B cell (primary cell): Measurements from ENCODE around the gene ZCCHC7. TPM values are rescaled to one million over a fixed set of nuclear protein-coding genes. Genes with fewer than 3 reads are reported as not detected.
"Not testable (repeated sequence)": the region's sequence is repeated elsewhere in the genome, so short reads cannot be mapped to it uniquely, and the experiment has no call there.

Experiments
- ATAC-seq: fragments of 200-7000 bp; cut with Tn5 transposase; one replicate; pipeline ENCODE4 v1.10.0; 2021; ENCODE audit warnings: low read depth, mild to moderate bottlenecking, moderate number of reproducible peaks, moderate library complexity
- CTCF ChIA-PET: fragments of 350-600 bp; sonication (Branson Sonifier 250); formaldehyde crosslinking; loops from one replicate; lab custom pipeline; 2021; ENCODE audit warnings: antibody characterized with exemption, inconsistent platforms; lab: Charles Lee
- POLR2A ChIA-PET: fragments of 350-600 bp; sonication (Branson Sonifier 250); formaldehyde crosslinking; loops from one replicate; lab custom pipeline; 2021; ENCODE audit warnings: antibody characterized with exemption; lab: Charles Lee
- DNase-seq: peaks from one replicate; pipeline ENCODE4 v3.0.0; 2013
- H2AFZ ChIP-seq: 2 replicates; pipeline ENCODE4 v1.6.1; 2012; ENCODE audit warnings: mild to moderate bottlenecking, low read depth, low read length; ENCODE audit not compliant: insufficient read depth, poor library complexity, severe bottlenecking
- H3K27ac ChIP-seq, 2 donors: 1 replicate in 1 of 2; 2 replicates in 1 of 2; pipeline ENCODE4 v1.5.1; 2012 to 2013; ENCODE audit warnings: low read length in 2 of 2, mild to moderate bottlenecking in 2 of 2, moderate library complexity in 1 of 2
- H3K27me3 ChIP-seq, 4 experiments: fragments of 200-600 bp in 1 of 4; sonication (generic) in 1 of 4; replicated peaks in 1 of 4; 1 replicate in 2 of 4; 2 replicates in 2 of 4; pipeline versions ENCODE4 v1.6.1 to v1.7.0; 2013 to 2016; ENCODE audit warnings: low read length in 3 of 4, mild to moderate bottlenecking in 2 of 4, mixed read lengths in 1 of 4, moderate library complexity in 1 of 4; ENCODE audit not compliant: insufficient read depth in 4 of 4, control insufficient read depth in 3 of 4; ENCODE audit errors: control extremely low read depth in 1 of 4
- H3K36me3 ChIP-seq, 2 experiments: replicated peaks in 1 of 2; 1 replicate in 1 of 2; 2 replicates in 1 of 2; pipeline versions ENCODE4 v1.6.1 to v1.7.1; 2013; ENCODE audit warnings: low read length in 1 of 2; ENCODE audit not compliant: insufficient read depth in 2 of 2, control insufficient read depth in 1 of 2; ENCODE audit errors: control extremely low read depth in 1 of 2, extremely low read depth in 1 of 2
- H3K4me1 ChIP-seq, 2 donors: fragments of 200-600 bp in 1 of 2; sonication (generic) in 1 of 2; 1 replicate in 1 of 2; 2 replicates in 1 of 2; pipeline versions ENCODE4 v1.5.1 to v1.6.1; 2013 to 2017; ENCODE audit warnings: low read length in 2 of 2; ENCODE audit not compliant: control insufficient read depth in 2 of 2, insufficient read depth in 2 of 2
- H3K4me2 ChIP-seq: replicated peaks from 2 replicates; pipeline ENCODE3; 2012; ENCODE audit warnings: mild to moderate bottlenecking, low read depth, low read length; ENCODE audit not compliant: poor library complexity, severe bottlenecking
- H3K4me3 ChIP-seq, 5 experiments: fragments of 200-600 bp in 1 of 5; sonication (generic) in 1 of 5; 1 replicate in 3 of 5; 2 replicates in 2 of 5; pipeline versions ENCODE4 v1.5.1 to v1.7.0; 2011 to 2016; ENCODE audit warnings: low read length in 4 of 5, mild to moderate bottlenecking in 4 of 5, low read depth in 2 of 5, control low read depth in 1 of 5, moderate library complexity in 1 of 5; ENCODE audit not compliant: insufficient read depth in 1 of 5; ENCODE audit errors: control extremely low read depth in 1 of 5, extremely low read depth in 1 of 5
- H3K79me2 ChIP-seq: fragments of 200-600 bp; sonication (generic); one replicate; pipeline ENCODE4 v1.6.0; 2016; ENCODE audit warnings: low read length; ENCODE audit not compliant: control insufficient read depth, insufficient read depth
- H3K9ac ChIP-seq: fragments of 200-600 bp; sonication (generic); 2 replicates; pipeline ENCODE4 v1.6.1; 2017; ENCODE audit warnings: mild to moderate bottlenecking, low read length, moderate library complexity
- H3K9me3 ChIP-seq, 3 donors: one replicate each; pipeline versions ENCODE4 v1.6.1 to v1.7.1; 2013; ENCODE audit warnings: low read length in 2 of 3; ENCODE audit not compliant: control insufficient read depth in 2 of 3, insufficient read depth in 1 of 3; ENCODE audit errors: control extremely low read depth in 1 of 3
- H4K20me1 ChIP-seq: 2 replicates; pipeline ENCODE4 v1.6.0; 2012; ENCODE audit warnings: mild to moderate bottlenecking, low read length; ENCODE audit not compliant: insufficient read depth, control insufficient read depth, poor library complexity, severe bottlenecking
- H3K27ac Mint-ChIP-seq: one replicate; pipeline ENCODE4 v1.8.0; 2021; ENCODE audit warnings: mixed read lengths
- H3K27me3 Mint-ChIP-seq: one replicate; pipeline ENCODE4 v1.8.0; 2021; ENCODE audit warnings: mixed read lengths
- H3K4me1 Mint-ChIP-seq: one replicate; pipeline ENCODE4 v1.8.0; 2021; ENCODE audit warnings: mixed read lengths
- H3K4me3 Mint-ChIP-seq: one replicate; pipeline ENCODE4 v1.8.0; 2021; ENCODE audit warnings: mixed read lengths
- H3K9me3 Mint-ChIP-seq: one replicate; pipeline ENCODE4 v1.8.0; 2022; ENCODE audit warnings: mixed read lengths; ENCODE audit not compliant: insufficient read depth
- EZH2 ChIP-seq: IDR thresholded peaks from 2 replicates; pipeline ENCODE4 v1.6.1; 2012; ENCODE audit warnings: borderline replicate concordance, low read depth, mild to moderate bottlenecking, moderate library complexity, low read length; ENCODE audit not compliant: insufficient read depth, poor library complexity, severe bottlenecking
- WGBS: methylation state at CpG from one replicate; pipeline ENCODE4 v1.1.5; 2013; ENCODE audit warnings: missing lambda C conversion rate; ENCODE audit not compliant: insufficient coverage; 5-methylcytosine and 5-hydroxymethylcytosine counted together
- intact Hi-C: fragments of 100-400 bp; cut with micrococcal nuclease; formaldehyde crosslinking; loops from one replicate; pipeline ENCODE4 v1.10.0; 2022
- polyA plus RNA-seq: library from polyadenylated mRNA; depleted of rRNA; stranded (reverse); fragments of >200 nt; gene quantifications from 2 replicates; pipeline ENCODE4 v1.2.3, GENCODE V29; 2012
- total RNA-seq, 2 donors: library from RNA; stranded (reverse); fragments of 120-200 nt in 1 of 2; gene quantifications; 1 replicate in 1 of 2; 2 replicates in 1 of 2; pipeline versions ENCODE4 v1.2.3 to v1.2.4, GENCODE V29; 2013 to 2022
- TF ChIP-seq, protein P1 (sequence below): fragments of 200-600 bp; IDR thresholded peaks from one replicate; pipeline ENCODE4 v1.8.0; 2022; ENCODE audit warnings: antibody characterized with exemption, mild to moderate bottlenecking

Gene ZCCHC7
- total and polyA plus RNA-seq, 2 donors (not counting 1 experiment from before 2014, with no cell fraction given): 56.3 to 83.5 TPM

DNA sequence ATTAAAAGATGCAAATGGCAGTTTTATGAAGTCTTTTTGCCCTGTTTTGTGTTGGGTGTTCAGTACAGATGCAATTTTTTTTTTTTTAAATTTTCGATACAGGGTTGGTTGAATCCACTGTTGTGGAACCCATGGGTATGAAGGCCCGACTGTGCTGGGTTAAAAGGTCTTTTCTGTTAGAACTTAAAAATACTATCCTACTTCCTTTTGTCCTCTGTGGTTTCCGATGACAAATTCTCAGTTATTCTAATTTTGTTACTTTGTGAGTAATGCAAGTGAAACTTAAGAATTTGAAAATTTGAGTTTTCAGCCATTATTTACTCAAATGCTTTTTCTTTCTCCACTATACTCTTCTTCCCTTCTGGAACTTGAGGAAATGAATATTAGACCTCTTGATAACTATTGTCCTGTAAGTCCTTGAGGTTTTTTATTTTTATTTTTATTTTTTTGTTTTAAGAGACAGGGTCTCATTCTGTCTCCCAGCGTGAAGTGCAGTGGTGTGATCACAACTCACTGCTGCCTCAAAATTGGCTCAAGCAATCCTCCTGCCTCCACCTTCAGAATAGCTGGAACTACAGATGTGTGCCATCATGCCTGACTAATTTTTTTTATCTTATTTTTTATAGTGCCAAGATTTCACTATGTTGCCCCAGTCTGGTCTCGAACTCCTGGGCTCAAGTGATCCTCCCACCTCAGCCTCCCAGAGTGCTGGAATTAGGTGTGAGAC is 67.5 kb downstream of the ZCCHC7 start:
- Histone ChIP-seq H3K79me2 (peaks cover 77% of the 10 kb centered on the region), H3K27ac (peak overlapping the region; percentile 89 to 92), H3K9me3 (no peaks in the 10 kb centered on the region), H3K4me3 (peak overlapping the region; percentile 29 to 56 (median 41)), H2AFZ (peak overlapping the region; percentile 36), H3K4me2 (peak overlapping the region; percentile 73), H3K27me3 (no peaks in the 10 kb centered on the region), H3K36me3 (peaks cover 2 to 9% of the 10 kb centered on the region in 2 experiments), H3K9ac (peak overlapping the region; percentile 50), H3K4me1 (peaks cover 46 to 76% of the 10 kb centered on the region in 2 donors), H4K20me1 (no peaks in the 10 kb centered on the region)
- Mint-ChIP-seq H3K27me3 (no peaks in the 10 kb centered on the region), H3K27ac (peak overlapping the region; percentile 70), H3K4me1 (peaks cover 75% of the 10 kb centered on the region), H3K9me3 (no peaks in the 10 kb centered on the region), H3K4me3 (peak overlapping the region; percentile 82)
- ChIA-PET CTCF (interaction anchor here (1.0 kb wide), 2 partner anchors 68 to 192 kb away, joined by 3 to 4 read pairs; no protein-coding TSS in a partner anchor), POLR2A (interaction anchor here (0.6 to 0.7 kb wide), 2 partner anchors 11 to 64 kb away, joined by 3 read pairs; no protein-coding TSS in a partner anchor)
- TF ChIP-seq EZH2: no peak
- TF ChIP-seq, protein P1, sequence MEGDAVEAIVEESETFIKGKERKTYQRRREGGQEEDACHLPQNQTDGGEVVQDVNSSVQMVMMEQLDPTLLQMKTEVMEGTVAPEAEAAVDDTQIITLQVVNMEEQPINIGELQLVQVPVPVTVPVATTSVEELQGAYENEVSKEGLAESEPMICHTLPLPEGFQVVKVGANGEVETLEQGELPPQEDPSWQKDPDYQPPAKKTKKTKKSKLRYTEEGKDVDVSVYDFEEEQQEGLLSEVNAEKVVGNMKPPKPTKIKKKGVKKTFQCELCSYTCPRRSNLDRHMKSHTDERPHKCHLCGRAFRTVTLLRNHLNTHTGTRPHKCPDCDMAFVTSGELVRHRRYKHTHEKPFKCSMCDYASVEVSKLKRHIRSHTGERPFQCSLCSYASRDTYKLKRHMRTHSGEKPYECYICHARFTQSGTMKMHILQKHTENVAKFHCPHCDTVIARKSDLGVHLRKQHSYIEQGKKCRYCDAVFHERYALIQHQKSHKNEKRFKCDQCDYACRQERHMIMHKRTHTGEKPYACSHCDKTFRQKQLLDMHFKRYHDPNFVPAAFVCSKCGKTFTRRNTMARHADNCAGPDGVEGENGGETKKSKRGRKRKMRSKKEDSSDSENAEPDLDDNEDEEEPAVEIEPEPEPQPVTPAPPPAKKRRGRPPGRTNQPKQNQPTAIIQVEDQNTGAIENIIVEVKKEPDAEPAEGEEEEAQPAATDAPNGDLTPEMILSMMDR: no peak
- intact Hi-C loops: loop anchor here (1.0 kb wide), 1 partner anchor 9 kb away; no protein-coding TSS in a partner anchor
- WGBS: 0% methylated on average over 1 of the region's 5 CpGs
- DNase-seq (no peak), ATAC-seq (peak; percentile 78)

DNA sequence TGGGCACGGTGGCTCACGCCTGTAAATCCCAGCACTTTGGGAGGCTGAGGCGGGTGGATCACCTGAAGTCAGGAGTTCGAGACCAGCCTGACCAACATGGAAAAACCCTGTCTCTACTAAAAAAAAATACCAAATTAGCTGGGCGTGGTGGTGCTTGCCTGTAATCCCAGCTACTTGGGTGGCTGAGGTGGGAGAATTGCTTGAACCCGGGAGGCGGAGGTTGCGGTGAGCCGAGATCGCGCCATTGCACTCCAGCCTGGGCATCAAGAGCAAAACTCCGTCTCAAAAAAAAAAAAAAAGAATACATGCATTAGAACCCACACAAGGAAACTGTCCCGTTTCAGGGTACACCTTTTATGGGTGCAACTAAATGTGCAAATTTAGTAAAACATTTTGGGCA is 70.4 kb downstream of the ZCCHC7 start:
- H3K27ac Mint-ChIP-seq: peak overlapping the region; percentile 62
- H3K9me3 Mint-ChIP-seq, H3K9ac ChIP-seq, H3K9me3 ChIP-seq, H4K20me1 ChIP-seq, H3K27me3 Mint-ChIP-seq, H3K36me3 ChIP-seq, H3K4me3 Mint-ChIP-seq, DNase-seq, H3K4me3 ChIP-seq, H2AFZ ChIP-seq, H3K27me3 ChIP-seq, ATAC-seq: not testable (repeated sequence)
- POLR2A ChIA-PET: interaction anchor here (0.6 to 0.9 kb wide), 2 partner anchors 192 to 261 kb away, joined by 4 read pairs; no protein-coding TSS in a partner anchor
- peaks cover 74% of the 10 kb centered on the region for H3K4me1 Mint-ChIP-seq
- Histone ChIP-seq H3K27ac (peak overlapping the region; percentile 41 to 87), H3K79me2 (peaks cover 78% of the 10 kb centered on the region), H3K4me1 (peaks cover 64 to 83% of the 10 kb centered on the region in 2 donors), H3K4me2 (peak overlapping the region; percentile 54)
- intact Hi-C loops: loop anchor here (5.0 kb wide), 1 partner anchor 198 kb away; no protein-coding TSS in a partner anchor
- CTCF ChIA-PET: interaction anchor here (0.6 to 4.0 kb wide), 9 partner anchors 9 to 195 kb away, joined by 3 to 17 read pairs (median 4); partner anchors contain the start of gene ZCCHC7
- 100% methylated on average over 3 of the region's 13 CpGs for WGBS
